Activated T-cell treated with anti-CD3 and anti-CD28 coated beads, Interleukin-2, amount 50 U/mL, for 24 hours (primary cell): Measurements from ENCODE around the gene CBARP.

ENCODE experiments used
- DNase-seq: peaks from one replicate; pipeline ENCODE4 v3.0.0-alpha.2; 2020
- H3K27ac Mint-ChIP-seq: 2 replicates; pipeline ENCODE4 v1.8.0; 2020; ENCODE audit warnings: mild to moderate bottlenecking, mixed read lengths
- H3K27me3 Mint-ChIP-seq: 2 replicates; pipeline ENCODE4 v1.8.0; 2020; ENCODE audit warnings: mixed read lengths
- H3K36me3 Mint-ChIP-seq: 2 replicates; pipeline ENCODE4 v1.8.0; 2020; ENCODE audit warnings: low read depth, mixed read lengths
- H3K4me1 Mint-ChIP-seq: 2 replicates; pipeline ENCODE4 v1.8.0; 2020; ENCODE audit warnings: low read depth, mixed read lengths
- H3K4me3 Mint-ChIP-seq: 2 replicates; pipeline ENCODE4 v1.8.0; 2020; ENCODE audit warnings: mild to moderate bottlenecking, moderate library complexity, mixed read lengths
- H3K9me3 Mint-ChIP-seq: 2 replicates; pipeline ENCODE4 v1.8.0; 2020; ENCODE audit warnings: mixed read lengths

The CBARP gene

GRCh38 chr19:1237754-1238368, at the start of gene CBARP:
Gene CBARP, minus strand, starts transcription at chr19:1238005. Its CDS starts 1,905 bp downstream, at chr19:1236100.
- H3K27ac Mint-ChIP-seq = peak within 1 kb of the TSS; percentile 85
- peak; percentile 72 for DNase-seq
- H3K9me3 Mint-ChIP-seq = no peaks in the 10 kb centered on the region
- H3K4me1 Mint-ChIP-seq = peaks cover 37% of the 10 kb centered on the region
- H3K36me3 Mint-ChIP-seq = peaks cover 11% of the 10 kb centered on the region
- peak within 1 kb of the TSS; percentile 74 for H3K4me3 Mint-ChIP-seq
- H3K27me3 Mint-ChIP-seq = peaks cover 14% of the 10 kb centered on the region

GRCh38 chr19:1286487-1287353, 48.9 kb upstream of the CBARP start:
- peak overlapping the region; percentile 54 for H3K4me3 Mint-ChIP-seq
- no peak for DNase-seq
- H3K36me3 Mint-ChIP-seq = no peaks in the 10 kb centered on the region
- no peak overlapping the region for H3K27ac Mint-ChIP-seq
- H3K9me3 Mint-ChIP-seq = no peaks in the 10 kb centered on the region
- H3K4me1 Mint-ChIP-seq = peaks cover 3% of the 10 kb centered on the region
- peaks cover 37% of the 10 kb centered on the region for H3K27me3 Mint-ChIP-seq

GRCh38 chr19:1285737-1286360, 48.0 kb upstream of the CBARP start, which contains the start of gene EFNA2:
Gene EFNA2, plus strand, starts transcription at chr19:1285873. Its CDS starts 296 bp downstream, at chr19:1286169.
- Mint-ChIP-seq H3K4me1 (peaks cover 3% of the 10 kb centered on the region), H3K4me3 (peak within 1 kb of the TSS; percentile 54), H3K9me3 (no peaks in the 10 kb centered on the region), H3K27me3 (peaks cover 35% of the 10 kb centered on the region), H3K36me3 (no peaks in the 10 kb centered on the region), H3K27ac (peak within 1 kb of the TSS; percentile 1)
- DNase-seq = no peak

- Mint-ChIP-seq H3K27ac (peak overlapping the region; percentile 1), H3K36me3 (peaks cover 4% of the 10 kb centered on the region), H3K9me3 (no peaks in the 10 kb centered on the region), H3K4me1 (peaks cover 5% of the 10 kb centered on the region), H3K4me3 (peak overlapping the region; percentile 1), H3K27me3 (peaks cover 35% of the 10 kb centered on the region)
- no peak for DNase-seq
Observed at GRCh38 chr19:1284979-1285736, 47.4 kb upstream of the CBARP start.

GRCh38 chr19:1284293-1284978, 46.6 kb upstream of the CBARP start:
- peaks cover 10% of the 10 kb centered on the region for H3K4me1 Mint-ChIP-seq
- H3K27ac Mint-ChIP-seq = peak overlapping the region; percentile 1
- DNase-seq = no peak
- peaks cover 35% of the 10 kb centered on the region for H3K27me3 Mint-ChIP-seq
- no peaks in the 10 kb centered on the region for H3K9me3 Mint-ChIP-seq
- H3K4me3 Mint-ChIP-seq = peak overlapping the region; percentile 1
- H3K36me3 Mint-ChIP-seq = peaks cover 11% of the 10 kb centered on the region

- H3K4me1 Mint-ChIP-seq = peaks cover 10% of the 10 kb centered on the region
- peaks cover 16% of the 10 kb centered on the region for H3K36me3 Mint-ChIP-seq
- DNase-seq = no peak
- H3K9me3 Mint-ChIP-seq = no peaks in the 10 kb centered on the region
- no peak overlapping the region for H3K27ac Mint-ChIP-seq
- H3K4me3 Mint-ChIP-seq = no peak overlapping the region
- peaks cover 31% of the 10 kb centered on the region for H3K27me3 Mint-ChIP-seq
Observed at GRCh38 chr19:1283917-1284292, 46.1 kb upstream of the CBARP start.

GRCh38 chr19:1283207-1283916, 45.6 kb upstream of the CBARP start:
- H3K9me3 Mint-ChIP-seq = no peaks in the 10 kb centered on the region
- no peak for DNase-seq
- peaks cover 29% of the 10 kb centered on the region for H3K27me3 Mint-ChIP-seq
- no peak overlapping the region for H3K4me3 Mint-ChIP-seq
- peaks cover 10% of the 10 kb centered on the region for H3K4me1 Mint-ChIP-seq
- peaks cover 20% of the 10 kb centered on the region for H3K36me3 Mint-ChIP-seq
- no peak overlapping the region for H3K27ac Mint-ChIP-seq

- no peak overlapping the region for H3K4me3 Mint-ChIP-seq
- H3K27ac Mint-ChIP-seq = no peak overlapping the region
- no peaks in the 10 kb centered on the region for H3K9me3 Mint-ChIP-seq
- peaks cover 27% of the 10 kb centered on the region for H3K36me3 Mint-ChIP-seq
- no peak for DNase-seq
- H3K4me1 Mint-ChIP-seq = peaks cover 15% of the 10 kb centered on the region
- peaks cover 24% of the 10 kb centered on the region for H3K27me3 Mint-ChIP-seq
Observed at GRCh38 chr19:1282588-1283206, 44.9 kb upstream of the CBARP start.

GRCh38 chr19:1281569-1282287, 43.9 kb upstream of the CBARP start:
- Mint-ChIP-seq H3K36me3 (peaks cover 36% of the 10 kb centered on the region), H3K27me3 (peaks cover 20% of the 10 kb centered on the region), H3K9me3 (no peaks in the 10 kb centered on the region), H3K4me1 (peaks cover 21% of the 10 kb centered on the region), H3K27ac (no peak overlapping the region), H3K4me3 (no peak overlapping the region)
- DNase-seq = no peak

- Mint-ChIP-seq H3K4me3 (no peak overlapping the region), H3K9me3 (no peaks in the 10 kb centered on the region), H3K27ac (no peak overlapping the region), H3K4me1 (peaks cover 21% of the 10 kb centered on the region), H3K36me3 (peaks cover 41% of the 10 kb centered on the region), H3K27me3 (peaks cover 16% of the 10 kb centered on the region)
- no peak for DNase-seq
Observed at GRCh38 chr19:1280636-1281568, 43.1 kb upstream of the CBARP start.

GRCh38 chr19:1279782-1280341, 42.1 kb upstream of the CBARP start:
- peak overlapping the region; percentile 79 for H3K27ac Mint-ChIP-seq

More at GRCh38 chr19:1279782-1280341, 42.1 kb upstream of the CBARP start:
- no peaks in the 10 kb centered on the region for H3K9me3 Mint-ChIP-seq
- DNase-seq = peak; percentile 86
- peaks cover 41% of the 10 kb centered on the region for H3K36me3 Mint-ChIP-seq
- H3K4me3 Mint-ChIP-seq = peak overlapping the region; percentile 33
- peaks cover 21% of the 10 kb centered on the region for H3K4me1 Mint-ChIP-seq
- peaks cover 11% of the 10 kb centered on the region for H3K27me3 Mint-ChIP-seq
